ENCODE data around the gene PKP1.

DNA sequence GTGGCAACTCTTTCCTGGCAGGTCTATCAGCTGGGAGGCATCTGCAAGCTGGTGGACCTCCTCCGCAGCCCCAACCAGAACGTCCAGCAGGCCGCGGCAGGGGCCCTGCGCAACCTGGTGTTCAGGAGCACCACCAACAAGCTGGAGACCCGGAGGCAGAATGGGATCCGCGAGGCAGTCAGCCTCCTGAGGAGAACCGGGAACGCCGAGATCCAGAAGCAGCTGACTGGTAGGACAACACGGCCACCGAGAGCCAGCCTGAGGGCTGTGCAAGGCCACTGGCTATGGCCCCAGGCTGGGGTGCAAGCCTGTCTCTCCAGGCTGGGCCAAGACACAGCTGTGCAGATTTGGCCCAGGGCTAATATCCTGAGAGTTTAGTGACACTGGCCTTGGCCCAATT, 34.2 kb downstream of the PKP1 start:
- no peak for TF ChIP-seq CTCF (IDR thresholded peaks at IDR 0.05; ENCODE audit: low read depth, low read length, poor library complexity, severe bottlenecking)
- no peak for TF ChIP-seq EZH2phosphoT487 (IDR thresholded peaks at IDR 0.05; ENCODE audit: borderline replicate concordance, low read length)

All from DOHH2 (cell line).